Pancreas (tissue), 10 donors: ENCODE data around the gene PACRG. TPM values are rescaled to one million over a fixed set of nuclear protein-coding genes. Genes with fewer than 3 reads are reported as not detected.

ENCODE experiments used
- ATAC-seq, 4 donors: fragments of 200-7000 bp; cut with Tn5 transposase; one replicate each; pipeline versions ENCODE4 v1.8.0 to v1.9.1; 2020; ENCODE audit warnings: mild to moderate bottlenecking in 4 of 4, moderate library complexity in 4 of 4
- DNase-seq, 6 donors: peaks; one replicate each; pipeline ENCODE4 v3.0.0-alpha.2; 2020
- FAIRE-seq: peaks from 2 replicates; lab custom pipeline; 2012; peaks lifted over from hg19 to GRCh38; lab: Jason Lieb, UNC
- H3K27ac ChIP-seq, 4 donors: fragments of 200-600 bp; sonication (generic); 1 replicate in 3 of 4; 2 replicates in 1 of 4; pipeline versions ENCODE4 v1.5.0 to v1.8.0; 2020
- H3K27me3 ChIP-seq, 4 donors: fragments of 200-600 bp; one replicate each; pipeline ENCODE4 v1.8.0; 2021
- H3K36me3 ChIP-seq, 3 donors: fragments of 200-600 bp; sonication (generic) in 1 of 3; one replicate each; pipeline versions ENCODE4 v1.5.0 to v1.8.0; 2020 to 2021
- H3K4me1 ChIP-seq, 3 donors: fragments of 200-600 bp; one replicate each; pipeline ENCODE4 v1.8.0; 2021
- H3K4me3 ChIP-seq, 4 donors: fragments of 200-600 bp; sonication (generic) in 2 of 4; one replicate each; pipeline versions ENCODE4 v1.5.0 to v1.8.0; 2020 to 2021
- H3K9me3 ChIP-seq, 4 donors: fragments of 200-600 bp; one replicate each; pipeline ENCODE4 v1.8.0; 2021
- WGBS, 2 donors: extraction: QIAGEN DNeasy Blood & Tissue Kit; methylation state at CpG; one replicate each; pipeline ENCODE4 v1.1.7; 2013; 5-methylcytosine and 5-hydroxymethylcytosine counted together
- intact Hi-C, 3 donors: fragments of 100-400 bp; cut with DNase I; formaldehyde crosslinking; loops; one replicate each; pipeline versions ENCODE4 v1.11.1 to v1.14.2; 2022
- polyA plus RNA-seq, 2 donors: library from polyadenylated mRNA; stranded (reverse); fragments of 200-250 nt; gene quantifications; one replicate each; pipeline ENCODE4 v1.2.3, GENCODE V29; 2013
- total RNA-seq, 6 donors: library from RNA; stranded (reverse); fragmentation: NEBNext Ultra II Directional in 4 of 6; extraction: Animal tissue kit (Norgen Biotek cat#: 25700) in 4 of 6; gene quantifications; one replicate each; pipeline versions ENCODE4 v1.2.1 to v1.2.4, GENCODE V29; 2021 to 2023
- TF ChIP-seq, protein P1 (sequence below), 4 donors: fragments of 200-600 bp; sonication (generic) in 3 of 4; IDR thresholded peaks; one replicate each; pipeline versions ENCODE4 v1.5.0 to v1.8.0; 2021; ENCODE audit warnings: antibody characterized with exemption in 4 of 4
- donor health status: healthy with polysubstance abuse.
- donor health status: DM: no; HTN: no; CAD: no; lungs with moderate emphysema.
- donor health status: DM: no; HTN: no; CAD: no.
- donor health status: control.
- donor health status: control.
- donor health status: Bipolar disorder and iron deficiency.
- donor health status: DM: yes; HTN: yes; CAD: no.
- donor health status: DM: no; HTN: no; CAD: no.
- donor health status: DM: no; HTN: no; CAD: no.
- donor health status: DM: yes; HTN: yes; CAD: no.

The PACRG gene
- total and polyA plus RNA-seq, 8 donors, result 2.5 to 7.1 (median 3.5) TPM

DNA sequence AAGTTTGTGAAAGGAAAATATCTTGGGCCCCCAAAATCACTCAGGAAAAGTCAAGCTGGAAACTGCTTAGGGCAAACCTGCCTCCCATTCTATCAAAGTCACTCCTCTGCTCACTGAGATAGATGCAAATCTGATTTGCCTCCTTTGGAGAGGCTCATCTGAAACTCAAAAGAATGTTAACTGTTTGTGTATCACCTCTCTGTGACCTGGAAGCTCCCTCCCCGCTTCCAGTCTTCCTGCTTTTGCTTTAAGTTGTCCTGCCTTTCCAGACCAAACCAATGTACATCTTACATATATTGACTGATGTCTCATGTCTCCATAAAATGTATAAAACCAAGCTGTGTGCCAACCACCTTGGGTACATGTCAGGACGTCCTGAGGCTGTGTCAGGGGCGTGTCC lies 355.4 kb downstream of the PACRG start:
- Histone ChIP-seq H3K9me3 (no peaks in the 10 kb centered on the region), H3K27me3 (no peaks in the 10 kb centered on the region), H3K36me3 (no peaks in the 10 kb centered on the region), H3K4me1 (no peaks in the 10 kb centered on the region), H3K27ac (no peak overlapping the region), H3K4me3 (no peak overlapping the region)
- DNase-seq, result no peak
- no peak for ATAC-seq
- intact Hi-C loops, result no loop called here
- TF ChIP-seq, protein P1, sequence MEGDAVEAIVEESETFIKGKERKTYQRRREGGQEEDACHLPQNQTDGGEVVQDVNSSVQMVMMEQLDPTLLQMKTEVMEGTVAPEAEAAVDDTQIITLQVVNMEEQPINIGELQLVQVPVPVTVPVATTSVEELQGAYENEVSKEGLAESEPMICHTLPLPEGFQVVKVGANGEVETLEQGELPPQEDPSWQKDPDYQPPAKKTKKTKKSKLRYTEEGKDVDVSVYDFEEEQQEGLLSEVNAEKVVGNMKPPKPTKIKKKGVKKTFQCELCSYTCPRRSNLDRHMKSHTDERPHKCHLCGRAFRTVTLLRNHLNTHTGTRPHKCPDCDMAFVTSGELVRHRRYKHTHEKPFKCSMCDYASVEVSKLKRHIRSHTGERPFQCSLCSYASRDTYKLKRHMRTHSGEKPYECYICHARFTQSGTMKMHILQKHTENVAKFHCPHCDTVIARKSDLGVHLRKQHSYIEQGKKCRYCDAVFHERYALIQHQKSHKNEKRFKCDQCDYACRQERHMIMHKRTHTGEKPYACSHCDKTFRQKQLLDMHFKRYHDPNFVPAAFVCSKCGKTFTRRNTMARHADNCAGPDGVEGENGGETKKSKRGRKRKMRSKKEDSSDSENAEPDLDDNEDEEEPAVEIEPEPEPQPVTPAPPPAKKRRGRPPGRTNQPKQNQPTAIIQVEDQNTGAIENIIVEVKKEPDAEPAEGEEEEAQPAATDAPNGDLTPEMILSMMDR (IDR thresholded peaks at IDR 0.05), result no peak
- FAIRE-seq, result no peak
- WGBS, 2 donors, result 61 to 65% methylated on average over 3 of the region's 3 CpGs

DNA sequence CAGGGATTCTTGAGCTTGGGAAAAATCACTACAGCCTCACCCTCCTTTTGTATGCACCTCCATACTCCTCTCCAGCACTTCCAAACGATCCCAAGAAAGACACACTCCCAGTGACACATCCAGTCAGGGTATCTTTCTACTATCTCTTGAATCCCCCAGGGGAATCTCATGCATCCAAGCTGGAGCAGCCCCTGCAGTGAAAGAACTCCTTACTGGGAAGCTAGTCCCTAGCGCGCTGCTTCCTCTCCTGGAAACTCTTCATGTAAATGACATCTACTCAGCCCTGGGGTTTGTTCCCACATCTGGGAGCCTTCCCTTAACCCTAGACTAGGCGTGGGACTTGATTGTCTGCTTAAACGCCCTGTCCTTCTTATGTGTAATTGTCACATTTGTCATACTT lies 357.7 kb downstream of the PACRG start:
- FAIRE-seq, result no peak
- intact Hi-C loops, result no loop called here
- TF ChIP-seq, protein P1 (IDR thresholded peaks at IDR 0.05), result no peak

DNA sequence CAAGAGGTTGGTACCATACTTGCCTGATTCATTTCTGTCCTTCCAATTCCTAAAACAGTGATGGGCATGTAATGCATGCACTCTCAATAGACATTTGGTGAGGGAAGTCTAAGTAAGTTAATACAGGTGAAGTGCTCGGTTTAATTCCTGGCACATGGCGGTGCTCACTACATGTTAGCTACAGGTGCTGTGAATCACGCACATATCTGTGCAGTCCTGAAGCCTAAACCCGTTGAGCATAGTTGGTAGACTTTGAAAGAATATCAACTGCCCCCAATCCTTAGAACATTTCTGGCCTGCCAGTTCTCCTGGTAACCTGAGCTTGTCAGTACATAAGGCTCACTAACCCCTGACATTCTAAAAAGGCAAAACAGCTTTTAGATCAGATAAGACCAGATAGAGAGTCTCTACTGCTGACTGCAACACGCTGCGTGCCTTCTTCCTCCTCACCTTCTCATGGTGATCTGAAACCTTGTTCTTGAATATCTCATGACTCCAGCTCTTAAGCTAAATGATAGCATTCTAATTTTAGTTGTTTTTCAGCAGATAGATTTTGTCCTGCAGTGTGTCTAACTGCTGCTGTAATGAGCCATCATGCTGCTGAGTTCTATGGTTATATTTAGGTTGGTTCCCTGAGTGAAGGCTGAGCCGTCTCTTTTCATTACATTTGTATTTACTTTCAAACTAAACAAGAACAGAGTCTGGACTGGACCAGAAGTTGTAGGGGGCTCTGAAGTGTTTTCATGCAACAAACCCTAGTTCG lies 358.3 kb downstream of the PACRG start:
- TF ChIP-seq, protein P1 (IDR thresholded peaks at IDR 0.05), result no peak
- H3K27ac ChIP-seq, result no peak overlapping the region
- no peaks in the 10 kb centered on the region for H3K36me3 ChIP-seq
- FAIRE-seq (no peak), DNase-seq (no peak), ATAC-seq (no peak)
- intact Hi-C loops, result no loop called here
- no peak overlapping the region for H3K4me3 ChIP-seq
- no peaks in the 10 kb centered on the region for H3K4me1 ChIP-seq
- H3K27me3 ChIP-seq, result no peaks in the 10 kb centered on the region
- 71 to 77% methylated on average over 8 of the region's 8 CpGs for whole genome bisulfite sequencing, 2 donors
- no peaks in the 10 kb centered on the region for H3K9me3 ChIP-seq

More for the DNA sequence above, 357.7 kb downstream of the PACRG start:
- WGBS, 2 donors, result 67 to 69% methylated on average over 5 of the region's 5 CpGs
- Histone ChIP-seq H3K4me1 (no peaks in the 10 kb centered on the region), H3K9me3 (no peaks in the 10 kb centered on the region), H3K36me3 (no peaks in the 10 kb centered on the region), H3K27me3 (no peaks in the 10 kb centered on the region), H3K4me3 (no peak overlapping the region), H3K27ac (no peak overlapping the region)
- DNase-seq, result no peak
- ATAC-seq, result no peak

DNA sequence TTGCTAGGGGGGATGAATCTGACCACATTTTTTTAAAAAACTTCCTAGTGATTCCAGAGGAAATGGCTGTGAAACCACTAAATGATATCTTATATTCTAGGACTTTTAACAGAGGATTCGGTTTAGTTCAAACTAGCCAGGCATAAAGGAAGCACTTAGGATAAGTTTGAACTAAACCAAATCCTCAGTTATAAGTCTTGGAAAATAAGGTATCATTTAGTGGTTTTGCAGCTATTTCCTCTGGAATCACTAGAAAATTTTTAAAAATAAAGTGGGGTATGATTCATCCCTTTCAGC lies 358.8 kb downstream of the PACRG start:
- TF ChIP-seq, protein P1 (IDR thresholded peaks at IDR 0.05), result no peak
- ATAC-seq, result no peak
- no peak overlapping the region for H3K4me3 ChIP-seq
- no peak overlapping the region for H3K27ac ChIP-seq
- no peaks in the 10 kb centered on the region for H3K9me3 ChIP-seq
- no peaks in the 10 kb centered on the region for H3K4me1 ChIP-seq
- no peaks in the 10 kb centered on the region for H3K27me3 ChIP-seq
- no peaks in the 10 kb centered on the region for H3K36me3 ChIP-seq
- FAIRE-seq, result no peak
- intact Hi-C loops, result no loop called here
- DNase-seq, result no peak
- WGBS, 2 donors, result 62 to 84% methylated on average over 1 of the region's 1 CpG

DNA sequence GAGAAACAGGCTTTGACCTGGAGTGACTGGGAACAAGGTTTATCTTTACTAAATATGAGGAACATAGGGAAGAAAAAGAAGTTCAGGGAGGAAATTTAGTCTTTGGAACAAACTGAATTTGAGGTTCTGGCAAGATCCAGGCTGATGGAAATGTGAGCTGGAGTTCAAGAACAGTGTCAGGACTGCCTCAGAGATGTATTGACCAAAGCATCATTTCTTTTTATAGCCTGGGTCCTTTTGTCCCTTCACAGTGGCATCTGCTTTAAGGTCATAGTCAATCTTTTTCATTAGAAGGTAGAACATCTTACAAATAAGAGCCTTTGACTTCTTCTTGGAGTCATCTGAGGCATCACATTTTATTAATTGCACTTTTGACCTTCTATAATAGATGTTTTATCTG lies 360.2 kb downstream of the PACRG start:
- FAIRE-seq, result no peak
- no peak for ATAC-seq
- intact Hi-C loops, result no loop called here
- no peak for DNase-seq
- Histone ChIP-seq H3K9me3 (no peaks in the 10 kb centered on the region), H3K4me3 (no peak overlapping the region), H3K27me3 (no peaks in the 10 kb centered on the region), H3K36me3 (no peaks in the 10 kb centered on the region), H3K27ac (no peak overlapping the region), H3K4me1 (no peaks in the 10 kb centered on the region)
- TF ChIP-seq, protein P1 (IDR thresholded peaks at IDR 0.05), result no peak
